HG03280 (cell line): ENCODE data around the gene MRPS34.

ENCODE experiments used
- ATAC-seq: cut with Tn5 transposase; IDR thresholded peaks from one replicate; pipeline ENCODE4 v1.9.1; 2021; ENCODE audit warnings: mild to moderate bottlenecking, moderate library complexity; ENCODE audit not compliant: unreplicated experiment

Gene MRPS34

DNA sequence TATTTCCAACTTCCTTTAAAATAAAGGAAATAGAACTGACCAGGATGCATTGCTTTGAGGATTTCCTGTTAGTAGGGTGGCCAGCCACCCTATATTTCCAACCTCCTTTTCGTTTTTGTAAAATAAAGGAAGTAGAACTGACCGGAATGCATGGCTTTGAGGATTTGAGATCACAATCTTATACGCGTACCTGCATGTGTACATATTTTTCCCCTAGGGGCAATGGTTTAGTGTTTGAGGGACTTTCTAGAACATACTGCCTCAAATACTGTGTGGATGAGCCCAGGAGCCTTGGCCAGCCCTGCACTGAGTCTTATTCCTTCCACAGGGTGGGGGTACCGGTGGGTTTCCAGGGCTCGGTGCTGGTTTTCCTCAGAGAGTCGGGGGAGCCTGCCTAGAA, 41.3 kb downstream of the MRPS34 start:
- ATAC-seq: no peak

DNA sequence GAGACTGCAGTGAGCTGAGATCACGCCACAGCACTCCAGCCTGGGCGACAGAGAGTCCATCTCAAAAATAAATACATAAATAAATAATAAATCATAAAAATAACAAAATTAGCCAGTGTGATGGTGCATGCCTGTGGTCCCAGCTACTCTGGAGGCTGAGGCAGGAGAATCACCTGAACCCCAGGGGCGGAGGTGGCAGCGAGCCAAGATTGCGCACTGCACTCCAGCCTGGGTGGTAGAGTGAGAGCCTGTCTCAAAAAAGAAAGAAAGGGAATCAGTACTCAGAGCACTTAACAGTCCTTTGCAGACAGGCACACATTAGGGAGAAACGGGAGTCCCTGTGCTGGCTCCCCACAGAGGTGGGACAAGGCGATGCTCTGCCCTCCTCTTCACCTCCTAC, 41.9 kb downstream of the MRPS34 start:
- ATAC-seq: no peak

DNA sequence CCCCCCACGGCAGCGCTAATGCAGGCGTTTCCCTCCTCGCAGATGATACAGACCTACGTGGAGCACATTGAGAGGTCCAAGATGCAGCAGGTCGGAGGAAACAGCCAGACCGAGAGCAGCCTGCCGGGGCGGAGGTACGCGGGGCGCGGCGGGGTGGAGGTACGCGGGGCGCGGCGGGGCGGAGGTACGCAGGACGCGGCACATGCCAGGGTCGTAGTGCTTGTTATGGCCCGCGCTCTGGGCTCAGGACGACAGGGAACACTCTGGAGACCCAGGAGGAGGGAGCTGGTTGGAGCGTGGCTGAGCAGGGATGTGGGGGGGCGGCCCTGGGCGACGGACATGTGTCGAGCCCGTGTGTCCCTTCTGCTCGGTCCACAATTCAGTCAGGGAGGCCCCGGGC, 43.5 kb downstream of the MRPS34 start:
- ATAC-seq: no peak

DNA sequence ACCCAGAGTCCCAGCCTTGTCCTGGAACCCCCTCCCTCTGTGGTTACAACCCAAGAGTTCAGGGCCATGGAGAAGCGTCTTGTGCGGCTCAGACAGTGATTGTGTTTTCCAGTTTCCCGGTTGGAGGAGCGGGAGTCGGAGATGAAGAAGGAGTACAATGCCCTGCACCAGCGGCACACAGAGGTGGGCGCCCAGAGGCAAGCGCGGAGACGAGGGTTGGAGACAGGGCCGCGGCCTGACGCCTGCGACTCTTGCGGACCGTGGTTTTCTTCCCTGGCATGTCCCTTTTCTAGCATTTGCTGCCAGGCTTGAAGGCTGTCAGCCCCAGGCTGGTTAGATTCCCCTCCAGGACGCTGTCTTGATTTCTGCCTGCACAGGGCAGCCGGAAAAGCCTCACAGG, 43.9 kb downstream of the MRPS34 start:
- ATAC-seq: no peak

DNA sequence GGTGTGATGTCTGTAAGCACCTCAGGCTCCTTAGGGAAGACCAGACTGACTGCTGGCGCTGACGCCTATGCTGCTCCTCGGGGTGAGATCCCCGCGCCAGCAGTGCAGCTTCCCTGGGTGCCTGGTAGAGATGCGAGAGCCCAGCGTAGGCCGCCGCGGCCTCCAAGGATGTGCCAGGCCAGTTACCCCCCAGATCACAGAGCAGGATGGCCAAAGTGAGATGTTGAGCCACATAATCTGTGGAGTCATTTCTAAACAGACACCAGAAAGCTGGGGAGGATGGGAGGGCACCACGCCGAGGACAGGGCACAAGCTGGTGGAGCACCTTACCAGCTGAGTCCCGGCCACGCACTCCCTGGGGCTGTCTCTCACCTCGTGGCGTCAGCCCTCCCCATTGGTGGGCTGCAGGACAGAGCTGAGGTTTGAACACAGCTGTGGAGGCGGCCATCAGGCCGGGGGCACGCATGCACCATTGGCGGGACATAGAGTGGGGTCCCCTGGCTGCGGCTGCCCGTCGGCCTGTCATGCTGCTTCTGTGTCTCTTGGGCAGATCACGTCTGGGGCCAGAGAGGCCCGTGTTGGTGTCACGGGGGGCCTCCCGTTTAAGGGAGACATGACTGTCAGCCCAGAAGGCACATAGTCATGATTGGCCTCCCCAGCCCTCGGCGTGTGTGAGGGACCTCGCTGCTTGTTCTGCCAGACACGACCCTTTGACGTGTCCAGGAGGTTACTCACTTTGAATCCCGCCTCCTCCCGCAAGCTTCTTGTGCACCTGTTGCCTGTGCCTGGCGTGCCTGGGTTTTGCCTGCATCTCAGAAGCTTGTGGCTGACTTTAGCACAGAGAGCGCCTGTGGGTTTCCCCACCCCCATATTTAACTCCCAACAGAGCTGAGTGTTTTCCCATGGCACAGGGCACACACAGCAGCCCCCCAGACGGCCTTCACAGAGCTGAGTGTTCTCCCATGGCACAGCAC, 45.0 kb downstream of the MRPS34 start:
- ATAC-seq: no peak

DNA sequence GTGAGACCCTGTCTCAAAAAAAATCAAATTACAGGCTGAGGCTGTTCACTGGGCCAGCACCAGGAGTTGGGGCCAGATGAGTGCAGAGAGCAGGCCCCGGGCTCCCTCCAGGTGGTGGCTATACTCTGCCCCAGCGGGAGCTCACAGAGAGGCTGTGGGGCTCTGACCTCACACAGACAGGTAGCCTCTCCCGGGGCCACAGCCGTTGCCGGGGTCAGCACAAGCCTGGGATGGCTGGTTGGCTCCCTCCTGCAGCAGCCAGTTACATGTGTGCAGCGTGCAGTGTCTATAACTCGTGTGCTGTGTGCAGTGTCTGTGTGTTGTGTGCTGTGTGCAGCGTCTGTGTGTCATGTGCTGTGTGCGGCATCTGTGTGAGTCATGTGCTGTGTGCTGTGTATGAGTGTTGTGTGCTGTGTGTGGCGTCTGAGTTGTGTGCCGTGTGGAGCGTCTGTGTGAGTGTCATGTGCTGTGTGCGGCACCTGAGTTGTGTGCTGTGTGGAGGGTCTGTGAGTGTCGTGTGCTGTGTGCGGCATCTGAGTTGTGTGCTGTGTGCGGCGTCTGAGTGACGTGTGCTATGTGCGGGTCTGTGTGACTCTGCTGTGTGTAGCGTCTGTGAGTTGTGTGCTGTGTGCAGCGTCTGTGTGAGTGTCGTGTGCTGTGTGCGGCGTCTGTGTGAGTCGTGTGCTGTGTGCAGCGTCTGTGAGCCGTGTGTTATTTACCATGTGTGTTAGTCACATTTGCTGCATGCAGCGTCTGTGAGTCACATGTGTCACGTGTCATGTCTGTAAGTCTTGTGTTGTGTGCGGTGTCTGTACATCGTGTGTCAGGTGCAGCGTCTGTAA, 46.1 kb downstream of the MRPS34 start:
- no peak for ATAC-seq

DNA sequence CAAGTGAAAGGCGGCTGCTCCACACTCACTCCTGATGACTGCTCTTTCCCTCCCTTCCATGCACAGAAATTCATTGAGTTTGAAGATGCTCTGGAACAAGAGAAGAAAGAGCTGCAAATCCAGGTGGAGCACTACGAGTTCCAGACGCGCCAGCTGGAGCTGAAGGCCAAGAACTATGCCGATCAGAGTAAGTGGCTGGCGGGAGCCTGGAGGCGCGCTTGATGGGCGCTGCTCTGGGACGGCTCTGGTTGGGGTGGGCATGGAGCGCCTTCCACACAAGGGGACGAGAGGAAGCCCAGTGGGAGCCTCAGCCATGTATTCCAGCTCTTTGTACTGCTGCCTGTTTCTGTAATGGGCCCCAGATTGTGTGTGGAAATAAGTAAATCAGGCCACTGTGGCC, 48.4 kb downstream of the MRPS34 start:
- no peak for ATAC-seq

DNA sequence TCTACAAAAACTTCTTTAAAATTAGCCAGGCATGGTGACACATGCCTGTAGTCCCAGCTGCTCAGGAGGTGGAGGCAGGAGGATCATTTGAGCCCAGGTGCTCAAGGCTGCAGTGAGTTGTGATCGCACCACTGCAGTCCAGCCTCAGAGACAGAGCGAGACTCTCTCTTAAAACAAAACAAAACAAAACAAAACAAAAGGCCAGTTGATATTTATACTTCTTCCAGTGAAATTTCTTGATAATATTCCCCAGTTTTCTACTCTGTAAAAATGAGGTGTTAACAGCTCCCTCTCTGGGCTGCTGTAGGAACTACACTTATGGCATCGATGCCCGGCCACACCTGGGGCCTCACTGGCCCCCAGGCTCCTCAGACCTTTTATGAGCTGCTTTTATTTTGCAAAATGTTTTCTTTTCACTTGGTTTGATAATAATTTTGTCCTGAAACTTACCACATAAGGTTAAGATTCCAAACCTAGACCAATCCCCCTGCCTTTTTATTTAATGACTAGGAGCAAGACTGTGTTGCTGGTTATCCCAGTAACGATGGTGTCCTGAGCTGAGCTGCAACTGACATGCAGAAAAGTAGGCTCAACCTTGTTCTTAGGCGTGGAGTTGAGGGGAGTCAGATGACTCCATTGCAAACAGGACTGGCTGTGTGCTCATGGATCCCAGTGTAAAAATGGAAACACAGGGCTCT, 49.3 kb downstream of the MRPS34 start:
- no peak for ATAC-seq
